ENCODE results near the gene ID3.
"Not testable (repeated sequence)": the region's sequence is repeated elsewhere in the genome, so short reads cannot be mapped to it uniquely, and the experiment has no call there.

ID3 gene

GRCh38 chr1:23588749-23589548 lies 29.6 kb upstream of the ID3 start:
- no peak for DNase-seq

- no peak for DNase-seq
These were observed 26.2 kb upstream of the ID3 start for GRCh38 chr1:23585321-23586022.

- DNase-seq: not testable (repeated sequence)
These were observed 24.4 kb upstream of the ID3 start for GRCh38 chr1:23583727-23584126.

GRCh38 chr1:23582820-23583219 lies 23.5 kb upstream of the ID3 start:
- DNase-seq: no peak

- DNase-seq: no peak
These were observed 21.9 kb upstream of the ID3 start for GRCh38 chr1:23581219-23581618.

GRCh38 chr1:23578997-23579363 lies 19.7 kb upstream of the ID3 start:
- no peak for DNase-seq

- no peak for DNase-seq
These were observed 19.2 kb upstream of the ID3 start for GRCh38 chr1:23578311-23578996.

GRCh38 chr1:23577056-23578004 lies 18.0 kb upstream of the ID3 start:
- DNase-seq: no peak

GRCh38 chr1:23576338-23577055 lies 17.2 kb upstream of the ID3 start:
- DNase-seq: no peak

GRCh38 chr1:23575226-23575810 lies 16.0 kb upstream of the ID3 start:
- DNase-seq: no peak

GRCh38 chr1:23574265-23574754 lies 15.0 kb upstream of the ID3 start:
- no peak for DNase-seq

- DNase-seq: no peak
These were observed 14.4 kb upstream of the ID3 start for GRCh38 chr1:23573574-23574182.

- DNase-seq: no peak
These were observed 12.2 kb upstream of the ID3 start for GRCh38 chr1:23571465-23571864.

- no peak for DNase-seq
These were observed 10.8 kb upstream of the ID3 start for GRCh38 chr1:23570001-23570691.

- no peak for DNase-seq
These were observed 9.5 kb upstream of the ID3 start for GRCh38 chr1:23568608-23569383.

GRCh38 chr1:23567996-23568607 lies 8.8 kb upstream of the ID3 start:
- no peak for DNase-seq

GRCh38 chr1:23567629-23567995 lies 8.3 kb upstream of the ID3 start:
- no peak for DNase-seq

- no peak for DNase-seq
These were observed 7.0 kb upstream of the ID3 start for GRCh38 chr1:23566304-23566703.

GRCh38 chr1:23565776-23566175 lies 6.5 kb upstream of the ID3 start:
- no peak for DNase-seq
